Dermis blood vessel endothelial cell (primary cell): ENCODE results near the gene ZFP36L2. TPM values are rescaled to one million over a fixed set of nuclear protein-coding genes. Genes with fewer than 3 reads are reported as not detected.

Experiments used
- DNase-seq: peaks from one replicate; pipeline ENCODE4 v3.0.0; 2010
- total RNA-seq: library from RNA; depleted of rRNA; stranded (reverse); fragments of >200 nt; gene quantifications from 2 replicates; pipeline ENCODE4 v1.2.3, GENCODE V29; 2014

The ZFP36L2 gene
- total RNA-seq, 1 donor from 2014 or later: 13.1 TPM

DNA sequence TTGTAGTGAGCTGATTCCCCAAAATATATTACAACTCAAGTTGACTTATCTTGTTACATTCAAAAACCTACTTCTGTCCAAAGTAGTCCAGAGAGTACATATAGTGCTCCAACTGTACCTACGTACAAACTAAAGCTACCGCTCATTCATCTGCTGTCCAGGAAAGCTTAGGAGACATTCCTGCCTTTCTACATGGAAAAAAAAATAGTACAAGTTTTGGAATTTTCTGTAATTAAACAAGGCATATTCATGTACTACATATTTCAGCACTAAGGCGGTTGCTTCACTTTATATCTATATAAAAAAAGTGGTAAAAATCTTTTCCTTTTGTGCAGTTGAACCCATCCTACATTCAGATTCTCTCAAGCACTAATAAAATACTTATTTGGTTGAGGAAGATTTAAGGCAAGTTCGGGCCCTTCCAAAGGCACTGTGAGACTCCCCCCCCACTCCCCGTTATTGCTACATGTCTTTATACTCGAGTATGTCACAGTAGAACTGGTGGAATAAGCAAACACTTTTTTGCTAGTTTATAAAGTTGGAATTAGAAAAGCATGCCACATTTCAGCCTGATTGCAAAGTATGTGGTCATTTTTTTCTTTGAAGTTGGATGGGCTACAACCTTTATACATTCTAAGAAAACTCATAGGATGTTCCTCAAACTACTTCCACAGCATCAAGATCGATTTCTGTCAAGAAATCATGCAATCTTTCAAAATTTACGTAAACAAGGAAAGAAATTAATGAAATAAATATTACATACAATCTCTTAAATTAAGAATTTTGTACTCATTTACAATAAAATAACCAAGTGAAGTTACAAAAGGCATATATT lies 3.7 kb downstream of the ZFP36L2 start:
- DNase-seq: peak; percentile 33

DNA sequence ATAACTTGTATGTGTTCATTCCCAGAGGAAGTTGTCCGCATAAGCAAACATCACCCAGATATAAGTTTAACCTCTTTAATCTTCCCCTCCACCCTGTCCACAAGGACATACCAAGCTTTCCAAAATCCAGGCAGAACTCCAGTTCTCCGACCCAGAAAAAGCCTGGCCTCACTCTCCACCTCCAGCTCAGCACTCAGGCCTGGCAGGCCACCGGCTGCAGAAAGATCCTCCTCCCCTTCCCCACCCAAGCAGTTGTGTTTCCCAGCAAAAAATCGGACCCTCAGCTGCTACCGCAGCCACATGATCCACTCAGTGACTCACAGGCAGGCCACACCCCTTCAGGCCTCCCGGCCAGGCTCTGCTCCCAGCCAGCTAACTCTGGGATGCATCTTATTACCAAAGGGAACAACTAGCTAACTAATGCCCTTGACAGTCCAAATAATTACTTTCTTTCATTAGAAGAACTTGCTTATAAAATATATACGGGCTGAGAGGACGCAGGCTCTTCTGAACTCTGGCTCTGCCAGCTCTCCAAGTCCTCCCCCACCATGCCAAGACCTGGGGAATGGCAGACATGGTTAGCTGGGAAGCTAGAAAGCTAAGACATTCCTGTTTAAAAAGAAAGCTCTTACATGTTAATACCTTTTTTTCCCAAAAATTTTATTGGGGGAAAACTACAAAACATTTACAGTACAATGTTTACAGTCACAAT lies 4.5 kb downstream of the ZFP36L2 start:
- peak; percentile 89 for DNase-seq

DNA sequence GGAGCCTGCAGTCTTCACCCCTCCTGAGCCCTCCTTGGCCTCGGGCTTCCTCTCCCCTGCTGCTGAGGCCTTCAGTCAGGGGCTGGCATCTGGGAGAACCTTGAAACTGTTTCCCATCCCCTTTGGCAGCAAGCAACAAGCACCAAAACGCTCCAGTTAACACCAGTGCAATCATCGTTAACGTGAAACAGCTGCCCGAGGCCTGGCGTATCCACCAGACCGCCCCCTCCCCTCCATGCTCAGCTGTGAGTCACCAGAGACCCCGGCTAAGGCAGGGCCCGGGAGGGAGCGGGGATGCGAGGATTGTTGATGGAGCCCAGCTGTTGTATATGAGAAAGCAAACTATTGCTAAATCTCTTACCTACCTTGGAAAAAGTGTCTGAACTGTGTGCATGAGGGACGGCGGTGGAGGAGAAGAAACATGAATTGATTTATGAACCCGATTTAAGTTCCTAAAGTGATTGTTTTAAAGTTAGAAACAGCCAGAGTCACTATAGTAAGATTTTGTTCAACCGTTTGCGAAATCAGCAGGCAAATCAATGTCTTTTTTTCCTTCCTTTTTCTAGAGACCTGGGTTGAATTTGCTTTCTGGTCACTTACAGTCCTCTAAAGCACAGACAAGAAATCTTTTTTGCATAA lies 5.2 kb downstream of the ZFP36L2 start:
- peak; percentile 71 for DNase-seq

DNA sequence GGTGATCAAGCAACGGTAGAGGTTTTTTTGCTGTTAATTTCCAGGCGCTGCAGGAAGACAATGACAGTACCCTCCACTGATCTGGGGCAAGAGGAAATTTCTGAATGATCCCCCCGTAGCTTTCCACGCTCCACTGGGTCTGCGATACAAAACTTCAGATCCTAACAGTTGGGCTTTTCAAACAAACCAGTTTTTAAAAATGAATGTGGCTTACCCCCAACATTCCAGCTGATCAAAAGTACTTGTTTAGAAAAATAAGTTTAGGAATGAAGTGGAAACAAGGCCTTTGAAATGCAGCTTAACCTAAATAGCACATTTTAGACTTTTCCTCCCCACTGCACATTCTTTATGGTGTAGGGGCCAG lies 5.7 kb downstream of the ZFP36L2 start:
- DNase-seq: no peak

DNA sequence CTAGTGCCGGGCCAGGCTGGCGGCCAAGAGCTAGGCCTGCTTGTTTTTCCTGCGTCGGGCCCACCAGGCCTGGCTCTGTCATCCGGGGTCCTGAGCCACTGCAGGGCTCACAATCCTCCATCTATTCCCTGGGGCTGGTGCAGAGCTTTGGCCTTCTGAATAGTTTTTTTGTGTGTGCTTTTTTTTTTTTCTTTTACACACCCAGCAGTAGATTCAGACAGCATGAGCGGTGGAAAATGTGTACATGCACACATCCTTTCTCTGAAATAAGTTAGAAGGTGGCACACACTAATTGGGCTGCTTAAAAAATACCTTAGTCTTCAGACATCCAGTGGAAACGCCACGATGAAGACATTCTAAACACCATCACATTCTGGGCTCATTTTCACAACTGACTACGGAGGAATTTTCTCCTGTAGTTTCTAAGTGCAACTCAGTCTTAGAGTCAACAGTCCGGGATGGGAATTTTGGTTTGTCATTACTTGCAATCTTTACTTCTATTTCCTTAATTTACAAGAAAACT lies 6.1 kb downstream of the ZFP36L2 start:
- peak; percentile 52 for DNase-seq

DNA sequence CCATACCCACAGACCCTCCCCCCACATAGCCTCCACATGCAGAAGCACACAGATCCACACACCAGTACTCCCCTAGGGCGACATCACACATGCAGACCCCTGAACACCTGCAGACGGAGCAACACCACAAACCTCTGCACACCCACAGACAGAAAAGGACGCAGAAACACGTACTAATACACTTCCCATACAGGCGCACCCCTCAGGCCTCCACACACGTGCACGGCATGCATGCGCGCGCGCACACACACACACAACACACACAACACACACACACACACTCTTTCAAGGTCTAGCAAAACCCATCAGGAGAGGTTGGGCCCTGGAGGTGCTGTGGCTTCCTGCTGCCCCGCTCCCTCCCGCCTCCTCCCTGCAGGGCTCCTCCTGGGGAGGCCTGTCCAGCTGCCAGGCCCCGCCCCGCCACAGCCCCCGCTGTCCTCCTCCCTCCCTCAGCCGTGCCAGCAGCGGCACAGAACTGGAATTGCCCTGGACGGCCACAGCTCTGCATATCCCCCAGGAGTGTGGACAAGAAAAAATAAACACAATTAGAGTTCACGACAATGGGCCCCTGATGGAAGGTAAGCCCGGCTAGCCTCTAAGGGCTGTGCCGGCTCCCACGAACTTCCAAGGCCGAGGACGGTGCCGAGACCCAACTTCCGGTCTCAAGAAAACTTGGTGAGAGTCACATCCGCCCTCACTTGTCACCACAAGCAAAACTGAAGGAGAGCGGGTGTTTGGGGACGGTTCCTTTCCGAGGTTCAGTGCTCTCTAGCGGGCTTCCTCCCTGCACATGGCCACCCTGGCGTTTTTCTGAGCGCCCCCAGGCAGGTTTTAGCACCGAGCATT lies 6.8 kb downstream of the ZFP36L2 start:
- DNase-seq: peak; percentile 79

DNA sequence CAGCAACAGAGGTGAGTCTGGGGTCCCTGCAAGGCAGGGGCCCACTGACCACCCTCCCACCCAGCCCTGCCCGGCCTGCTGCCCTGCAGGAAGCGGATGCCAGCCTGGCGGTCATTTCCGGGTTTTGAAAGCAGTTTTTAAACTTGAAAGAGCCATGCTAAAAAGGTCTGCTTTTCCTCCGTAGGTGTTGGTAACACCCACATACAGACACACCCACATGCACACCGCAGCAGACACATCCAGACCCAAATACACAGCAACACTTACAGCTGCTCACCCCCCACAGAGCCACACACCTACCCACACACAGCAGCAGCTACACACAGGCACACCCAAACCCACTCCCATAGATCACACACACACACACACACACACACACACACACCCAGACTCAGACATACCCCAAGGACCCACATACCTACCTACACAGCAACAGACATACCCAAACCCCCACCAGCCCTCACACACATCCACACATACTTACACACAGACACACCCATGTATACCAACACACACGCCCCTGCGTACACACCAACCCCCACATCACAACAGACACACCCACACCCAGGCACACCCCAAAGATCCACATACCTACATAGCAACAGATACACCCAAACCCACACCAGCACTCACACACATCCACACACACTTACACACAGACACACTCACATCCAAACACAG lies 7.6 kb downstream of the ZFP36L2 start:
- DNase-seq: peak; percentile 50

DNA sequence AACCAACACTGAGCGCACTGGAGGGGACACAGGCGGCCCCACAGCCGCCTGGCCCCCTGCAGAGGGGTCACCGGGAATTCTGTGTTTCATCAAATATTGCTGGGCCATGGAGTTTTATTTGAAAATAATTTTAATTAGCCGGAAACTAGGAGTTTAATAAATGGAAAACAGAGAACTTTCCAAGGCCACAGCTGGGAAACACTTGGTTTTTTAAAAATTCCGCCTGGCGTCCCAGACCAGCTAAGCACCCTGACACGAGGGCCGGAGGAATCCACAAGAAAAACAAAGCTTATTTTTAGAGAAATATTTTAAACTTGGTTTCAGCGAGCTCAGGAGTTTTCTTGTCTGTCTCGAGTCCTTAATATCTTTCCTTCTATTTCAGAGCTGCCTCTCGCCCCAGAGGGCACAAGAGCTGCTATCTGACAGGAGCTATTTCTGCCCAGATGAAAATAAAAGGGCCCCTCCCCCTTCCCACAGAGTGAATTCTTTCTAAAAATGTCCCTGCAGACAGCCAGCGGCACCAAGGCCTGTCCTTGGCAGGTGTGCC lies 8.2 kb downstream of the ZFP36L2 start:
- no peak for DNase-seq

DNA sequence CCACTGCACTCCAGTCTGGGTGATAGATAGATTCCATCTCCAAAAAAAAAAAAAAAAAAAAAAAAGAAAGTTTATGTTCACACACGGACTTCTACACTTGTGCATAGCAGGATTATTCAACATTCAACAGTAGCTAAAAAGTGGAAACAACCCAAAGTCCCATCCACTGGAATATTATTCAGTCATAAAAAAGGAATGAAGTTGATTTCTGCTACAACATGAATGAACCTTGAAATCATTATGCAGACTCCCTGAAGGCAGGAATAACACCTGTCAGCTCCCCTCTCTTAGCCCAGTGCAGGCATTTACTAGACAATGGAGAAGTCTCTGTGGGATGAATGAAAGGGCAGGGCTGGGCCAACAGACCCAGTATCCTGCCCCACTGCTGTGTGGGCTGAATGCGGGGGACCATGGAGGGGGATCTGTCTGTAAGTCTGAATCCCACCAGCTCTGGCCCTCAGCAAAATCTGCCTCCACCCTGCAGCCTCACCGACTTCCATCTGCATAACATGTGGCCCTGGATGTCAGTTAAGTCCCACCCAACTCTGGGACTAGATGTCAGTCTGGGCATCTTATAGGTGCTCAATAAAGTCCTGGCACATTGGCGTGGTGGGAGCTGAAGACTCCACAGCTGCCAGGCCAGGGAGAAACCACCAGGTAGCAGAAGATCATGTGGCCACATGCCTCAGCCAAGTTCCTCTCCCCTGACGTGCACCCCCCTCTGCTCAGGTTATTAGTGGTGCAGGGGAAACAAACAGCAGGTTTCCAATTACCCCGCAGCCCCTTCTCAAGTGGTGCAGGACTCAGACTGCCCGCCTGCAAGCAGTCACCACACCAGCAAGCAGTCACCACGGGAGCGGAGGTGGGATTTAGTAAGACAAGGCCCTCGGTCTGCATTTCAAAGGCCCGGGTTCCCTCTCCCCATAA lies 8.9 kb downstream of the ZFP36L2 start:
- DNase-seq: no peak

DNA sequence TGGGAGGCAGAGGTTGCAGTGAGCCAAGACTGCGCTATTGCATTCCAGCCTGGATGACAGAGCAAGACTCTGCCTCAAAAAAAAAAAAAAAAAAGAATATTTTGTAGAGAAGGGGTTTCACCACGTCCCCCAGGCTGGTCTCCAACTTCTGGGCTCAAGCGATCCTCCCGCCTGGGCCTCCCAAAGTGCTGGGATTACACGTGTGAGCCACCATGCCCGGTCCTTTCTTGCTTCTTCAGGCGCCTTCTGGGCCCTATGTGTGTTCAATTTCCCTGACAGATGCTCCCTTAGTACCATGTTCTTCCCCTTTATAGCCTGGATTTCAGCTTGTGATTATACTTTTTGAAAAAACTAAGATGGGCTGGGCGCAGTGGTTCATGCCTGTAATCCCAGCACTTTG lies 9.8 kb downstream of the ZFP36L2 start:
- no peak for DNase-seq

DNA sequence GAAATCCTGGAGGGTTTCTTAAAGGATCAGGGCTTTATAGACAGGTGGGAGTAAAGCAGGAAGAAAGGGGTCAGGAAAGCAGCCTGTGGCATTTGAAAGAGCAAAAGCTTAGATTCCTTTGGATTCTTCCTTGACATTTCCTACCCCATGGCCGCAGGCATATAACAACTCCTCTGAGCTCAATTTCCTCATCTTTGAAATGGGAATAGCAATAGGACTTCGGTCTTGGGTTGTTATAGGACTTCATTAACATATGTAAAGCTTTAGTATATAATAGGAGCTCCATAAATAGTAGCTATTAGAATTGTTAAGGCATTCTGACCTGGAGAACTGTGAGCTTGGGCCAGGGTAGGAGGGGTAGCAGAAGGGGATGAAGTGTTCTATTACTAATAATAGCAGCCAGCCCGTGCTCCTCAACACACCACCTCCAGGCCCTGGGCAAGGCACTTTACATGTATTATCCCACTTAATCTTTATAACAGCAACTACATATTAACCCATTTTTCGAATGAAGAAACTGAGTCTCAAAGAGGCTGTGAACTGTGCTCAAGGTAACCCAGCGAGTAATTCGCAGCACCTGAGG lies 10.6 kb downstream of the ZFP36L2 start:
- DNase-seq: no peak

DNA sequence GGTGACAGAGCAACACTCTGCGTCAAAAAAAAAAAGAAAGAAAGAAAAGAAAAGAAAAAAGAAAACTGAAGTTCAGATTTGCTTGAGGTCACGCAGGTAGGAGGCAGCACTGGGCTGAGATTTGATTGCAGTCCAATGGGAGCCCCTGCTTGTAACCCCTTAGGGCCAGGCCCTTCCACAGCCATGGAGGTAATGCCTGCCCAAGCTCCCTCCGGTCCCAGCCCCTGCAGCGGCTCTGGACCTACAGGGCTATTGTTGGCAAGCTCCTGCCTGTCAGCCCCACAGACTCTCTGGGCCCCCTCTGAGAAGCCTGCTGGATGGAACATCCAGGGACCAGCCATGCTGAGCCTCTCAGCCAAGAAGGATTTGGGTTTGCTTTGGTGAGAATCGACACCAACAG lies 12.2 kb downstream of the ZFP36L2 start:
- DNase-seq: no peak

DNA sequence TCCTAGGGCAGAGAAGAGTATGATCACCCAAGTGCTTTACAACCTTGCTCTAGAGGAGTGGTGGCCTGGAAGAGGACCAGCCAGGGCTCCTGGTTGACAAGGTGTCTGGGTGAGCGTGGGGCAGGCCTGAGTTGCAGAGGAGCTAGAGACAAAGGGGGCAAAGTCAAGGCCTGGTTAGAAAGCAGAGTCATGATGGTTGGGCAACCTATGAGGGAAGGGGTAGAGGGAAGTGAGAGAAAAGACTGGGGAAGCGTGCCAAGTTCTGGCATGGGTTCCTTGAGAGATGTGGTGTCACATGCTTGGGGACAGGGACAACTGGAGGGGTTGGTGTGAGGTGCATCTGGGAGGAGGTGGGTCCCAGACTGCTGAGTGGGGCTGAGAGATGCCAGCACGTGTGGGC lies 13.5 kb downstream of the ZFP36L2 start:
- no peak for DNase-seq

DNA sequence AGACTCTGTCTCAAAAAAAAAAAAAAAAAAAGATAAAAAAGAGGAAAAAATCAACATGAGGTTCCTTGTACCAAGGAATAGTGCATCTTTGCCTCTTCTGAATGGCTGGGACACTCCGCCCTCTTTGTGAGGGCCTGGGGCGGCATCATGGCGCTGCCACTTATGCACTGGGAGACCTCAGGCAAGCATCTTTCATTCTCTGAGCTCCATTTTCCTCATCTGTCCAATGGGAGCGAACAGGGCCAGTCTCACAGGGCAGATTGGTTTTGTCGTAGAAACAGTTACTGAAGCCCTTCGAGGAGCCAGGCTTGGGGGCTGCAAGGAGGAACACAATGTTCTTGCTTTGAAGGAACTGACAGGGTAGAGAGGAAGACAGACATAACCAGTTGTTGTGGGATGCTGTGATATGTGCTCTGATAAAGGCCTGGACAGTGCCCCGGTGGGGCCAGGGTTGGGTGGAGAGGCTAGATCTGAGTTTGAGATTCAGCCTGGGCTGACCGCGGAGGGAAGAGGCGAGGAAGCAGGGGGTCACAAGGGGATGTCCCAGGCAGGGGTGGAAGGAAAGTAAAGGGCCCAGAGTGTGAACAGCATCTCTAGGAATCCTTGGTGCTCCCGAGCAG lies 14.1 kb downstream of the ZFP36L2 start:
- no peak for DNase-seq

DNA sequence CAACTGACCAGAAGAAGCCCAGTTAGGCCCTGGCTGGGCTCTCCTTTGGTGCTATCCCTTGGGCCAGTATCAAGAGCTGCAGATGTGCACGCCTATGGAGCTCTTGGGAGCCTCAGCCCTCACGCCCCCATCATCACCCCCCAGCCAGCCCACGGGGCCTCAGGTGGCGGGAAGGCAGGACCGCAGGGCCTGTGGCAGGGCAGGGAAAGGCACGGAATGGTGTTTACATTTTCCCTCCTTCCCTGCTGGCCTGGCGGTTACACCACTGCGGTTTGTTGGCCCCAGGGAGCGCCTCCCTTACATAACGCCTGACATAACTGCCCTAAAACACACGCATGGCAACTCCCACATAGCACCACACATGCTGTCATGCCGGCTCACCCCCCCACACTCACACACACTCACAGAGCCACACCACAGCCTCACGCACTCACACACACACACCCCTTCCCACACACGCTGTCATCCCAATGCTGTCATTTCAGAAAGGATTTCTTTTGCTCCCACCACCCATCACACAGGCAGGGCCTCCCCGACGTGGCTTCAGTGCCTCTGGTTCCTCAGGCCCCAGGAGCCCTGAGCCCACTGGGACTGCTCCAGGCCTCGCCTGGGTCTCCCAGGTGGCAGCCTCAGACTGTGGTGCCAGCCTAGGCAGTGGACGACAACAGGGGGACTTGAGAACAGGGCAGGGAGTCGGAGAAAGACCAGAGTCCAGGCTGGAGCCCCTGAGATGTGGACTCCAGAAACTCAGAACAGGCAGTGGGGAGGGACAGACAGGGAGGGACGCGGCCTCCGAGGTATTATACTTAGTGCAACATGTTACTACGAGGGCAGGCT lies 15.7 kb downstream of the ZFP36L2 start:
- no peak for DNase-seq

DNA sequence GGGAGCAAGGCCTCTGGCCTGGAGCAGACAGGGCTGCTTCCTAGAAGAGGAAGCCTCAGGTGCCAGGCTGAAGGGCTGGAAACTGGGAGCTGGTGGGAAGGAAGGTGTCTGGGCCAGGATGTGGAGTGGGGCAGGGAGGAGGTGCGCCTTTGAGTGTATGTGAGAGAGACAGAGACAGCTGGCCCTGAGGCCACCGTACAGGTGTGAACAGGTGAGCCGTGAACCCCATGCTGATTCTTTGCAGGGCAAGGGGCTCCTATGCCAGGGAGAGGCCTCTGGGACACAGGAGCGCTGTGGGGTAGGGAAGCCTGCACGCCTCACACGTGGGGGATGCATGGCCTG lies 16.3 kb downstream of the ZFP36L2 start:
- no peak for DNase-seq

DNA sequence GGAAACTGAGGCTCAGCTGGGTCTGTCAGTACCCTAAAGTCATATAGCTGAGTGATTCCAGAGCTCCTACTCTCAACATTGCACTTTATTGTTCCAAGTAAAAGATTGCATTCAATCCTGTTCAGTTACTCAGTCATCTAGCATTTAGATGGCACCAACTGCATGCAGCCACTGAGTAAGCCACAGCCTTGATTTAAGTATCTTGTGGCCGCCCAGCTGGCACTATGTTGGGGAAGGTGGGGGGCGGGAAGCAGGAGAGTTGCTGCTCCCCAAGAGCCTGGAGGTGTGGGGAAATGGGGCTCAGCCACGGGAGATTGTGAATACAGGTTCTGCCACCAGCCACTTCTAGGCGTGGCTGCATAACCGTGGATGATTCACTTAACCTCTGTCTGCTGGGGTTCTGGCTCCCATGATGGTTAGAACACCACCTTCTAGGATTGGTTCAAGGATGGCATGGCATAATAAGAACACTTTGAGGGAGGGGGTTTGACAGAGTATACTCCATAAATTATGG lies 17.1 kb downstream of the ZFP36L2 start:
- DNase-seq: no peak

DNA sequence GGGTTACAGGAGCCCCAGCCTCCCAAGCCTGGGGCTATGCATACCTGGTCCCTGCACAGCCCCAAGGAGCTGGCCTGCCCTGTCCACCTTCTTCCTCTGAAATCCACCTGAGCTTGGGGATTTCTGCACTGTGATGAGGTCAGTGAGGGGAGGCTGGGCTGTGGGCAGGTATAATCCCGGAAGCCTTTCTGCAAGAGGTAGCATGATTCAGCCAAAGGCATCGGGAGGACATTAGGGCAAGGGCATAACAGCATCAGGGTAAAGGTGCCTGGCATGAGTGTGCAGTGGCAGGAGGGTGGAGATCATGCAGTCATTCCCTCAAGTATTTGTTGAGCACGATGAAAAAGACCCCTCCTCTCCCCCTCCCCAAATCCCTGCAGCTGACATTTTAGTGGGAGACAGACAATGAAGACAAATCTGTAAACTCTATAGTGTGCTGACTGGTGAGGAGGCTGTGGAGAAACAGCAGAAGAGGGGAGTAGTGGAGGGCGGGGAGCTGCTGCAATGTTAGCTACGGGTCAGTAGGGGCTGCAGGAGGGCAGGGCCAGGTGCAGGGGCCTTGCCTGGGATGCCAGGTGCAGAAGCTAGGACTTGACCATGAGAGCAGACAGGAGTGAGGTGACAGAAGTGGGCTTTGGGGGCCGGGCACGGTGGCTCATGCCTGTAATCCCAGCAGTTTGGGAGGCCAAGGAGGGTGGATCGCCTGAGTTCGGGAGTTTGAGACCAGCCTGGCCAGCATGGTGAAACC lies 18.7 kb downstream of the ZFP36L2 start:
- no peak for DNase-seq
